ENCODE data around the gene IL1R2.

IL1R2 gene

DNA sequence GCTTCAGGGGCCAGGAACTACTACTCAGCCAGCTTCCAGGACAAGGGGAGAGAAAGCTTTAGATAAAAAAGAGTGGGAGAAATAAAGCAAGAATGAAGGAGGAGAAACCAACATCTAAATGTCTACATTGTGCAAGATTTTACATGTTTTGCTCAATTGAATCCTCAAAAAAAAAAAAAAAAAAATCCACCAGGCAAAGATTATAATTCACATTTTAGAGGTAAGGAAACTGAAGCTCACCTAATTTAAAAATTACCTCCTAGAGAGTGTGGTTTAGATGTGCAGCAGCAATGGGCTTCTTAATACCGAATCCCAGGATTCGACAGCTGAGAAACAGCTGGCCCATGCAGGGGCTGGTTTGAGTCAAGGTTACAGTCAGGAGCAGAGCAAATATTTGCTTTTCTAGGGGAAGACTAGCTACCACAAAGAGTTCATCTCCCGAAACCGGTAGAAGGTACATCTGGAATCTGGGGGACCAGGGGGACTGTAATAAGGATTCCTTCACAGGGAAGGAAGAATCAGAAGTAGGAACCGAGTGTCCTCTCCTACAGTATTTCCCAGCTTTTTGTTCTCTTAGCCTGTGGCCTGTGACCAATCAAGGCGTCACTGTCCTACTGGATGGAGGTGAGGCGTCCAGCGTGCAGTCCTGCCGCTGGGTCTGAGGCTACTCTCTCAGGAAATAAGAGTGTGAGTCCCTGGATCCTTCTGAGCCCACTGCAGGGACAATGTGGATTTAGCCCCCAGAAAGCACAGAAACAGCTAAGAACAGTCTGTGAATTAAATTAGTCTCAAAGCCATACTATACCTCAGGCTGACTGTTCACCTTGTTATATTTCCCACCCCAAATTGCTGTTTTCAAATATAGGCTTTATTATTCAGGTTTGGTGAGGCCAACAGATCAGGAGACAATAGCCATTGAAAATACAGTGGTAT, 42.3 kb downstream of the IL1R2 start:
- Histone ChIP-seq H3K79me2 (ENCODE audit: control insufficient read depth, insufficient read depth, low read length) (no peaks in the 10 kb centered on the region), H3K79me1 (ENCODE audit: low read length) (no peaks in the 10 kb centered on the region), H3K27ac (ENCODE audit: low read depth, low read length) (no peak overlapping the region), H3K4ac (ENCODE audit: low read depth, low read length) (no peak overlapping the region), H2BK15ac (replicated peaks; ENCODE audit: low read depth) (no peak overlapping the region), H2AK5ac (ENCODE audit: low read length) (no peak overlapping the region), H3K9ac (ENCODE audit: low read length) (no peak overlapping the region), H3K23ac (ENCODE audit: low read length) (no peak overlapping the region), H3K18ac (ENCODE audit: low read length) (no peak overlapping the region), H2BK120ac (ENCODE audit: low read depth, low read length) (no peak overlapping the region), H4K8ac (ENCODE audit: low read depth, low read length) (no peak overlapping the region), H3K27me3 (ENCODE audit: insufficient read depth, low read length, poor library complexity) (no peaks in the 10 kb centered on the region), H3K4me1 (ENCODE audit: control insufficient read depth, low read depth, low read length) (no peaks in the 10 kb centered on the region), H3K56ac (ENCODE audit: low read length) (no peak overlapping the region), H2BK5ac (ENCODE audit: low read length) (no peak overlapping the region), H4K5ac (ENCODE audit: low read length) (no peak overlapping the region), H3K4me2 (ENCODE audit: low read length) (no peak overlapping the region), H3K4me3 (ENCODE audit: low read length) (no peak overlapping the region), H3K36me3 (ENCODE audit: control insufficient read depth, insufficient read depth, low read length) (no peaks in the 10 kb centered on the region)
- DNase-seq, result no peak
- no CpG with 5 or more reads among the region's 9 CpGs for WGBS (ENCODE audit: extremely low coverage, insufficient coverage, low lambda C conversion rate)

GRCh38 chr2:102034683-102035548, 43.2 kb downstream of the IL1R2 start:
- no peaks in the 10 kb centered on the region for H3K4me1 ChIP-seq (ENCODE audit: control insufficient read depth, low read depth, low read length)
- H3K4me2 ChIP-seq (ENCODE audit: low read length), result no peak overlapping the region
- no peak overlapping the region for H2AK5ac ChIP-seq (ENCODE audit: low read length)
- no CpG with 5 or more reads among the region's 14 CpGs for WGBS (ENCODE audit: extremely low coverage, insufficient coverage, low lambda C conversion rate)
- no peaks in the 10 kb centered on the region for H3K36me3 ChIP-seq (ENCODE audit: control insufficient read depth, insufficient read depth, low read length)
- H3K27me3 ChIP-seq (ENCODE audit: insufficient read depth, low read length, poor library complexity), result no peaks in the 10 kb centered on the region
- H4K8ac ChIP-seq (ENCODE audit: low read depth, low read length), result no peak overlapping the region
- no peak overlapping the region for H2BK120ac ChIP-seq (ENCODE audit: low read depth, low read length)
- H3K56ac ChIP-seq (ENCODE audit: low read length), result no peak overlapping the region
- no peak for DNase-seq
- no peak overlapping the region for H3K9ac ChIP-seq (ENCODE audit: low read length)
- no peak overlapping the region for H2BK15ac ChIP-seq (replicated peaks; ENCODE audit: low read depth)
- no peak overlapping the region for H3K4ac ChIP-seq (ENCODE audit: low read depth, low read length)
- no peak overlapping the region for H4K5ac ChIP-seq (ENCODE audit: low read length)
- no peak overlapping the region for H3K27ac ChIP-seq (ENCODE audit: low read depth, low read length)
- H3K79me2 ChIP-seq (ENCODE audit: control insufficient read depth, insufficient read depth, low read length), result no peaks in the 10 kb centered on the region
- H3K4me3 ChIP-seq (ENCODE audit: low read length), result no peak overlapping the region
- H3K18ac ChIP-seq (ENCODE audit: low read length), result no peak overlapping the region
- H2BK5ac ChIP-seq (ENCODE audit: low read length), result no peak overlapping the region
- H3K79me1 ChIP-seq (ENCODE audit: low read length), result no peaks in the 10 kb centered on the region
- H3K23ac ChIP-seq (ENCODE audit: low read length), result no peak overlapping the region

DNA sequence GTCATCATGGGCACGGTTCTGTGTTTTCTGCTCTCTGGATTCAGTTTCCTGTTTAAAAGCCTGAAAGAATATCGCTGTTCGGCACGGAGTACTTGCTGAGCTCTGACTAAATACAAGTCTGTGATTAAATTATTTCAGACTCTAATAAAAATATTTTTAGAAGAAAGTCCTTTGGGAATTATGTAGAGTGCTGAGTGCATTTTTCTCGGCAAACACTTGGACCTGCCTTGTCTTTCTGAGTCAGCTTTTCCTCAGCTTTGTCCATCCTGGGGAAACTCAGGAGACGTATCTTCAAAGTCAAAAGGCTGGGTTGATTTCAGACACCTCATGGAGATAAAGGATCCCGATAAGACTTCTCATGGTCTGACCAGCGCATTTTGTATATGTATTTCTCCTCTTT, 45.9 kb downstream of the IL1R2 start:
- H3K36me3 ChIP-seq (ENCODE audit: control insufficient read depth, insufficient read depth, low read length), result no peaks in the 10 kb centered on the region
- no peaks in the 10 kb centered on the region for H3K27me3 ChIP-seq (ENCODE audit: insufficient read depth, low read length, poor library complexity)
- no peak overlapping the region for H2BK5ac ChIP-seq (ENCODE audit: low read length)
- no peak overlapping the region for H2BK120ac ChIP-seq (ENCODE audit: low read depth, low read length)
- H3K4me3 ChIP-seq (ENCODE audit: low read length), result no peak overlapping the region
- H4K8ac ChIP-seq (ENCODE audit: low read depth, low read length), result no peak overlapping the region
- no peaks in the 10 kb centered on the region for H3K79me1 ChIP-seq (ENCODE audit: low read length)
- H3K79me2 ChIP-seq (ENCODE audit: control insufficient read depth, insufficient read depth, low read length), result no peaks in the 10 kb centered on the region
- no peak overlapping the region for H3K4me2 ChIP-seq (ENCODE audit: low read length)
- no peak overlapping the region for H4K5ac ChIP-seq (ENCODE audit: low read length)
- no peak overlapping the region for H3K23ac ChIP-seq (ENCODE audit: low read length)
- no peak overlapping the region for H3K9ac ChIP-seq (ENCODE audit: low read length)
- H2BK15ac ChIP-seq (replicated peaks; ENCODE audit: low read depth), result no peak overlapping the region
- no peak for DNase-seq
- H2AK5ac ChIP-seq (ENCODE audit: low read length), result no peak overlapping the region
- no CpG with 5 or more reads among the region's 8 CpGs for WGBS (ENCODE audit: extremely low coverage, insufficient coverage, low lambda C conversion rate)
- no peak overlapping the region for H3K18ac ChIP-seq (ENCODE audit: low read length)
- no peak overlapping the region for H3K27ac ChIP-seq (ENCODE audit: low read depth, low read length)
- H3K56ac ChIP-seq (ENCODE audit: low read length), result no peak overlapping the region
- H3K4me1 ChIP-seq (ENCODE audit: control insufficient read depth, low read depth, low read length), result no peaks in the 10 kb centered on the region
- no peak overlapping the region for H3K4ac ChIP-seq (ENCODE audit: low read depth, low read length)

GRCh38 chr2:102040229-102040628, 48.5 kb downstream of the IL1R2 start:
- H3K27ac ChIP-seq (ENCODE audit: low read depth, low read length), result no peak overlapping the region
- no peak for DNase-seq
- H3K79me1 ChIP-seq (ENCODE audit: low read length), result no peaks in the 10 kb centered on the region
- no peak overlapping the region for H3K4me2 ChIP-seq (ENCODE audit: low read length)
- H4K8ac ChIP-seq (ENCODE audit: low read depth, low read length), result no peak overlapping the region
- H3K23ac ChIP-seq (ENCODE audit: low read length), result no peak overlapping the region
- no peaks in the 10 kb centered on the region for H3K4me1 ChIP-seq (ENCODE audit: control insufficient read depth, low read depth, low read length)
- H3K36me3 ChIP-seq (ENCODE audit: control insufficient read depth, insufficient read depth, low read length), result no peaks in the 10 kb centered on the region
- no peak overlapping the region for H4K5ac ChIP-seq (ENCODE audit: low read length)
- no peaks in the 10 kb centered on the region for H3K79me2 ChIP-seq (ENCODE audit: control insufficient read depth, insufficient read depth, low read length)
- H2BK15ac ChIP-seq (replicated peaks; ENCODE audit: low read depth), result no peak overlapping the region
- no peak overlapping the region for H3K18ac ChIP-seq (ENCODE audit: low read length)
- H2BK5ac ChIP-seq (ENCODE audit: low read length), result no peak overlapping the region
- H3K4ac ChIP-seq (ENCODE audit: low read depth, low read length), result no peak overlapping the region
- no peaks in the 10 kb centered on the region for H3K27me3 ChIP-seq (ENCODE audit: insufficient read depth, low read length, poor library complexity)
- H3K4me3 ChIP-seq (ENCODE audit: low read length), result no peak overlapping the region
- no CpG with 5 or more reads among the region's 3 CpGs for WGBS (ENCODE audit: extremely low coverage, insufficient coverage, low lambda C conversion rate)
- no peak overlapping the region for H2AK5ac ChIP-seq (ENCODE audit: low read length)
- no peak overlapping the region for H3K56ac ChIP-seq (ENCODE audit: low read length)
- H3K9ac ChIP-seq (ENCODE audit: low read length), result no peak overlapping the region
- no peak overlapping the region for H2BK120ac ChIP-seq (ENCODE audit: low read depth, low read length)

GRCh38 chr2:102041351-102041750, 49.6 kb downstream of the IL1R2 start:
- H3K79me2 ChIP-seq (ENCODE audit: control insufficient read depth, insufficient read depth, low read length), result no peaks in the 10 kb centered on the region
- no peak overlapping the region for H2BK5ac ChIP-seq (ENCODE audit: low read length)
- H3K9ac ChIP-seq (ENCODE audit: low read length), result no peak overlapping the region
- H3K79me1 ChIP-seq (ENCODE audit: low read length), result no peaks in the 10 kb centered on the region
- no peak overlapping the region for H4K5ac ChIP-seq (ENCODE audit: low read length)
- H3K4me2 ChIP-seq (ENCODE audit: low read length), result no peak overlapping the region
- no peak overlapping the region for H3K4ac ChIP-seq (ENCODE audit: low read depth, low read length)
- H2AK5ac ChIP-seq (ENCODE audit: low read length), result no peak overlapping the region
- no peak overlapping the region for H3K4me3 ChIP-seq (ENCODE audit: low read length)
- H3K4me1 ChIP-seq (ENCODE audit: control insufficient read depth, low read depth, low read length), result no peaks in the 10 kb centered on the region
- H4K8ac ChIP-seq (ENCODE audit: low read depth, low read length), result no peak overlapping the region
- no peak overlapping the region for H3K27ac ChIP-seq (ENCODE audit: low read depth, low read length)
- H2BK120ac ChIP-seq (ENCODE audit: low read depth, low read length), result no peak overlapping the region
- H3K56ac ChIP-seq (ENCODE audit: low read length), result no peak overlapping the region
- H3K36me3 ChIP-seq (ENCODE audit: control insufficient read depth, insufficient read depth, low read length), result no peaks in the 10 kb centered on the region
- H2BK15ac ChIP-seq (replicated peaks; ENCODE audit: low read depth), result no peak overlapping the region
- WGBS (ENCODE audit: extremely low coverage, insufficient coverage, low lambda C conversion rate), result no CpG with 5 or more reads among the region's 2 CpGs
- no peak for DNase-seq
- no peak overlapping the region for H3K23ac ChIP-seq (ENCODE audit: low read length)
- no peak overlapping the region for H3K18ac ChIP-seq (ENCODE audit: low read length)
- H3K27me3 ChIP-seq (ENCODE audit: insufficient read depth, low read length, poor library complexity), result no peaks in the 10 kb centered on the region
